CD4-positive, CD25-positive, alpha-beta regulatory T cell (primary cell): Measurements from ENCODE around the gene PATZ1. TPM values are rescaled to one million over a fixed set of nuclear protein-coding genes. Genes with fewer than 3 reads are reported as not detected.

Source experiments
- ATAC-seq, 2 donors: fragments of 150-1000 bp; cut with Tn5 transposase; one replicate each; pipeline ENCODE4 v1.10.0; 2021; ENCODE audit warnings: low read depth in 2 of 2, moderate number of reproducible peaks in 2 of 2, moderate library complexity in 1 of 2
- DNase-seq, 3 donors: peaks; one replicate each; pipeline versions ENCODE4 v3.0.0 to v3.0.0-alpha.2; 2012 to 2022; ENCODE audit warnings: mixed read lengths in 1 of 3
- H3K27ac ChIP-seq: one replicate; pipeline ENCODE4 v1.7.0; 2013; ENCODE audit warnings: mild to moderate bottlenecking, low read length; ENCODE audit not compliant: insufficient read depth, poor library complexity, severe bottlenecking
- H3K27me3 ChIP-seq: one replicate; pipeline ENCODE4 v1.7.0; 2013; ENCODE audit warnings: low read length; ENCODE audit not compliant: control insufficient read depth, insufficient read depth
- H3K36me3 ChIP-seq: one replicate; pipeline ENCODE4 v1.7.0; 2013; ENCODE audit warnings: mild to moderate bottlenecking, low read length, moderate library complexity; ENCODE audit not compliant: control insufficient read depth, insufficient read depth
- H3K4me1 ChIP-seq: 2 replicates; pipeline ENCODE4 v1.7.0; 2013; ENCODE audit warnings: mild to moderate bottlenecking, low read length; ENCODE audit not compliant: insufficient read depth, control insufficient read depth, poor library complexity, severe bottlenecking
- H3K4me3 ChIP-seq: one replicate; pipeline ENCODE4 v1.7.0; 2013; ENCODE audit warnings: low read depth, mild to moderate bottlenecking, low read length, moderate library complexity
- H3K9me3 ChIP-seq, 2 experiments: 1 replicate in 1 of 2; 2 replicates in 1 of 2; pipeline ENCODE4 v1.7.0; 2013; ENCODE audit warnings: low read length in 2 of 2, mild to moderate bottlenecking in 1 of 2, moderate library complexity in 1 of 2; ENCODE audit not compliant: control insufficient read depth in 2 of 2
- H3K27ac Mint-ChIP-seq, 3 donors: one replicate each; pipeline ENCODE4 v1.8.0; 2020 to 2022; ENCODE audit warnings: mild to moderate bottlenecking in 3 of 3, mixed read lengths in 3 of 3, moderate library complexity in 2 of 3
- H3K27me3 Mint-ChIP-seq: one replicate; pipeline ENCODE4 v1.8.0; 2022; ENCODE audit warnings: mild to moderate bottlenecking, mixed read lengths
- H3K36me3 Mint-ChIP-seq: one replicate; pipeline ENCODE4 v1.8.0; 2020; ENCODE audit warnings: mixed read lengths
- H3K4me1 Mint-ChIP-seq, 4 donors: one replicate each; pipeline ENCODE4 v1.8.0; 2020 to 2022; ENCODE audit warnings: mixed read lengths in 4 of 4, mild to moderate bottlenecking in 1 of 4
- H3K4me3 Mint-ChIP-seq, 4 donors: one replicate each; pipeline ENCODE4 v1.8.0; 2020 to 2022; ENCODE audit warnings: mild to moderate bottlenecking in 4 of 4, mixed read lengths in 4 of 4, moderate library complexity in 3 of 4
- H3K9me3 Mint-ChIP-seq, 7 donors: one replicate each; pipeline ENCODE4 v1.8.0; 2020 to 2022; ENCODE audit warnings: mixed read lengths in 7 of 7, mild to moderate bottlenecking in 3 of 7, moderate library complexity in 2 of 7
- polyA plus RNA-seq, 4 donors: library from polyadenylated mRNA; unstranded; fragments of 300-500 nt; fragmentation: Illumina TruSeq; gene quantifications; one replicate each; pipeline ENCODE4 v1.2.3, GENCODE V29; 2021
- total RNA-seq: library from RNA; stranded (reverse); gene quantifications from one replicate; pipeline ENCODE4 v1.2.3, GENCODE V29; 2022

The PATZ1 gene
- total and polyA plus RNA-seq, 5 donors from 2014 or later, result 8.2 to 38.9 (median 12.2) TPM

DNA sequence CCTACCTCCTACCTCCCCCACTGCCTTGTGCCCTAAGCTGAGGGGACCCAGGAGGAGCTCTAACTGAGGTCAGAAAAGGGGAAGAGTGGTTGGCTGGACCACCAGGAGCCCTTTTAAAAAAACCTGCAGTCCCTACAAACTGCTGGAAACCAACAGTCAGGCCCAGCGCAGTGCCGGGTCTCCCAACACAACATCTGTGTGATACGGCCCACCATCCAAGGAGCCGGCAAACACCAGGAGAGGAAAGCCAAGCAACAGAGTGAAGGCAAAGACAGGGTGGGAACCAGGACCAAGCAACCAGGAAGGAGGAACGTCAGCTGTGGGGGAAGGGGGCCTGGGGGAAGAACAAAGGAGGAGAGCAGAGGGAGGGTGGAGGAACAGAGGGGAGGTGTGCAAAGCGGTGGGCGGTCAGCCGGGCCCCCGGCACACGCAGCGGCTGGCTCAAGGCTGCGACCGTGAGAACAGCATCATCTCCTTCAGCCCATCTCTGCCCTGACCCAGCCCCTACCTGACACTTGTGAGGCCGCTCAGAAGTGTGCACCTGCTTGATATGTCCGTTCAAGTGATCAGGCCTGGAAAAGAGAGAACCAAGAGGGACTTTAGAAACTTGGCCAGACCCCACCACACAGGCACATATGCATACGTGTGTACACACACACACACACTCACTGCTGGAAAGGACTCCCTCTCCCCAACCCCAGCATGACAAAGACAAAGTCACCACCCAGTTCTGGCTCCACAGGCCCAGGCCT lies 3.6 kb downstream of the PATZ1 start:
- H3K27ac ChIP-seq, result peak overlapping the region; percentile 7
- H3K27me3 Mint-ChIP-seq, result no peaks in the 10 kb centered on the region
- H3K36me3 ChIP-seq, result peaks cover 53% of the 10 kb centered on the region
- peaks cover 0 to 1% (median 0%) of the 10 kb centered on the region in 7 donors for H3K9me3 Mint-ChIP-seq
- DNase-seq (no peak), ATAC-seq (no peak)
- H3K4me1 Mint-ChIP-seq, result peaks cover 0 to 80% (median 58%) of the 10 kb centered on the region in 4 donors
- no peaks in the 10 kb centered on the region for H3K27me3 ChIP-seq
- peak overlapping the region; percentile 48 to 92 (median 83) for H3K27ac Mint-ChIP-seq
- H3K4me3 ChIP-seq, result peak overlapping the region; percentile 6
- H3K4me1 ChIP-seq, result peaks cover 68% of the 10 kb centered on the region
- H3K4me3 Mint-ChIP-seq, result peak overlapping the region; percentile 90 to 98 (median 95)
- no peaks in the 10 kb centered on the region for H3K9me3 ChIP-seq
- H3K36me3 Mint-ChIP-seq, result peaks cover 24% of the 10 kb centered on the region

DNA sequence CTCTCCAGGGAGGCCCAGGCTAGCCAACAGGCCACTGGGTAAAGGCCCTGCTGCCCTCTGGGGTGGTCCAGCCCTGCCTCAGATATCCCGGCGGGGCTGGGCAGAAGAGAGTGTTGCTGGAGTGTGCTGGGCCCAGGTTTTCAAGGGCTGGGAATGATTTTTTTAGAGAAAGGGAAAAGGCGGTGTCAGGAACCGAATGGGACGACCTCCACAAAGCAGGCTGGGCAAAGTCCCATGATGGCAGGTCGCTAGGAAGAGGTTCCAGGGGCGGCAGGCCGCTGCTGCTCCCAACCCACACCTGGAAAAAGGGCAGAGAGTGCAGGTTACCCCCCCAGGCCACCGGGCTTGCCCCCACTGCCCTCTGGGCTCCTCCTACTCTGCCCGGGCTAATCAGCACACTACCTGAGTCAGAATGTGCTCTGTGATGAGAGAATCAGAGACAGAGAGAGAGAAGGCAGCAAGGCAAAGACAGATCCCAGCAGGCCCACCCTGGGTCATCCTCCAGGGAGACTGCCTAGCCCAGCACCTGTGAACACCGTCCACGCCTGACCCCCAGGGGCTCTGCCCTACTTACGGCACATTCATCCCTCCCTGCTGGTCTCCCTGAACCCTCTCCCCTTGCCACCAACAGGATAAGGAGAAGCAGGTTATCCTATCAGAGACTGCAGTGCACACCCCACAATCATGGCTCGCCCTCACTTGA lies 4.6 kb downstream of the PATZ1 start:
- Mint-ChIP-seq H3K36me3 (peaks cover 33% of the 10 kb centered on the region), H3K27ac (peak overlapping the region in 2 of 3 donors; percentile 47 to 83), H3K9me3 (peaks cover 0 to 1% (median 0%) of the 10 kb centered on the region in 7 donors), H3K4me1 (peaks cover 3 to 86% (median 64%) of the 10 kb centered on the region in 4 donors), H3K4me3 (peak overlapping the region; percentile 61 to 97 (median 76)), H3K27me3 (no peaks in the 10 kb centered on the region)
- Histone ChIP-seq H3K27ac (no peak overlapping the region), H3K4me3 (no peak overlapping the region), H3K4me1 (peaks cover 58% of the 10 kb centered on the region), H3K27me3 (no peaks in the 10 kb centered on the region), H3K36me3 (peaks cover 60% of the 10 kb centered on the region), H3K9me3 (no peaks in the 10 kb centered on the region)
- DNase-seq (no peak), ATAC-seq (no peak)

DNA sequence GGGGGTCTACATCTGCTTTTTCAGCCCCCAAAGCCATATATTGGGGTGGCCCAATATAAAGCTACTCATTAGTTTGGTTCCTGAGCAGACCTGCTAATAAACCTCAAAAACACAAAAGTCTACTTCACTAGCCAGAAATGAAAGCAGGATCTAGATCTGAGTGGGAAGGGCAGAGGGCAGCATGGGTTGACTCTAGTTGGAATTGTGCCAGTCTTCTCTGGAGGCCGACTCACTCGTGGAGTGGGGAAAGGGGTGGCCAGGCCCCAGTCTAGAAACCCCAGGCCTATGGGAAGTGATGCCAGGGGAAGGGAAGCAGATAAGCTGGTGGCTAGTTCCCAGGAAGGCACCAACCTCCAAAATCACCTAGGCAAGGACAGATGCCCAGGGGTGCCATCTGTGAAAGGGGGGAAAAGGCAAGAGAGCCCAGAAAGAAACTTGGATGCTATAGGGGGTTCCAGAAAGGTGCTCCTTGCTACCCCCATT lies 5.3 kb downstream of the PATZ1 start:
- no peaks in the 10 kb centered on the region for H3K27me3 ChIP-seq
- peaks cover 58% of the 10 kb centered on the region for H3K4me1 ChIP-seq
- peak overlapping the region in 3 of 4 donors; percentile 48 to 75 (median 62) for H3K4me3 Mint-ChIP-seq

DNA sequence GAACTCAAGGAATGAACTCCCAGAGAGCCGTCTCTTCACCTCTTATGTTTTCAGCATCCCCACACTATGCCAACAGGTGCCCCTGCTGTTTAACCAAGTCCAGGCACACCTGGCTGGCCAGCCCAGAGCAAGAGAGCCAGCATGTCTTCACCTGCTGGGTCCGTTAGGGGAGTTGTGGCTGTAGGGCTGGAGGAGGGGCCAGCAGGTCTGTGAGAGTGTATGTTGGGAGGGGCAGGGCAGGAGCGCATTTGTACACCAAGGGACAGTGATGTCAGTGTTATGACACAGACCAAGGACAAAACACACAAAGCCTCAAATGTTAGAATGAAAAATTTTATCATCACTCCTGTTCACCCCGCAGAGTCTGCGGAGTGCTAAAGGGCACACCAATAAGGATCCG lies 5.8 kb downstream of the PATZ1 start:
- H3K36me3 Mint-ChIP-seq, result peaks cover 36% of the 10 kb centered on the region
- peaks cover 0 to 1% (median 0%) of the 10 kb centered on the region in 7 donors for H3K9me3 Mint-ChIP-seq
- no peak overlapping the region for H3K27ac ChIP-seq
- H3K4me1 ChIP-seq, result peaks cover 58% of the 10 kb centered on the region
- H3K4me1 Mint-ChIP-seq, result peaks cover 3 to 92% (median 63%) of the 10 kb centered on the region in 4 donors
- H3K27me3 ChIP-seq, result no peaks in the 10 kb centered on the region
- H3K27ac Mint-ChIP-seq, result peak overlapping the region; percentile 48 to 83 (median 75)
- H3K27me3 Mint-ChIP-seq, result no peaks in the 10 kb centered on the region
- DNase-seq (no peak), ATAC-seq (no peak)
- H3K4me3 ChIP-seq, result no peak overlapping the region
- peaks cover 71% of the 10 kb centered on the region for H3K36me3 ChIP-seq
- H3K9me3 ChIP-seq, result no peaks in the 10 kb centered on the region
- peak overlapping the region; percentile 45 to 75 (median 55) for H3K4me3 Mint-ChIP-seq

More for the DNA sequence above, 5.3 kb downstream of the PATZ1 start:
- peaks cover 33% of the 10 kb centered on the region for H3K36me3 Mint-ChIP-seq
- Histone ChIP-seq H3K9me3 (no peaks in the 10 kb centered on the region), H3K4me3 (no peak overlapping the region), H3K27ac (no peak overlapping the region), H3K36me3 (peaks cover 66% of the 10 kb centered on the region)
- no peak for ATAC-seq
- no peak for DNase-seq
- no peaks in the 10 kb centered on the region for H3K27me3 Mint-ChIP-seq
- peaks cover 3 to 91% (median 64%) of the 10 kb centered on the region in 4 donors for H3K4me1 Mint-ChIP-seq
- peaks cover 0 to 1% (median 0%) of the 10 kb centered on the region in 7 donors for H3K9me3 Mint-ChIP-seq
- peak overlapping the region in 2 of 3 donors; percentile 48 to 83 for H3K27ac Mint-ChIP-seq

DNA sequence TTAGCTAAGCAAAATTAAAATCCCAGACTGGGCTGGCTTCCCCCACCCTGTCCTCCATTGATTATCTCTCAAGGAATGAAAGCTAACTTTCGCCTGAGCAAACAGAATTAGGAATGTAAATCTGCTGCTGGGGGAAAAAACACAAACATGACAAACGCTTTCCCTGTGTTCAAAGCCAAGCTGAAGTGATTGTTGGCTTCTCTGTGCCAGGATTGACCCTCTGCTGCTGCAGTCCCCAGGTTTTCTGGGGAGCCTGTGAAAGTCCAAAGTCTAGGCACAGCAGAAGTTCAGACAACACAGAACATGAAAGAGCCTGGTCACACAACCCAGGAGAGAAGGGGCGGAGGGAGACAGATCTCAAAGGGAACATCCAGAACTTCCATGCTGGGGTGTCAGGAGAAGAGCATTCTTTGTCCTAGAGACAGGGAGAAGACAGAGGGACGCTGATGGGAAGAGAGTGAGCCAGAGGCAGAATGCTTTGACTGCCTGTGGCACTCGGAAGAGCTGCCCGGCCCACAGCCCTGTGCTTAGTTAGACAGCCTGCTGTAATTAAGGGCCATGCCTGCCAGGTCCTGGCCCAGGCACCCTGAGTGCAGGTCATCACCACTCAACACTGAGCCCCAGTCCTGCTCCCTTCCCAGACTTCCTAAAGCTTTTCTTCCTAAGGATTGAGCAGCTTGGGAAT lies 6.9 kb downstream of the PATZ1 start:
- ATAC-seq, result no peak
- H3K4me1 Mint-ChIP-seq, result peaks cover 3 to 92% (median 61%) of the 10 kb centered on the region in 4 donors

DNA sequence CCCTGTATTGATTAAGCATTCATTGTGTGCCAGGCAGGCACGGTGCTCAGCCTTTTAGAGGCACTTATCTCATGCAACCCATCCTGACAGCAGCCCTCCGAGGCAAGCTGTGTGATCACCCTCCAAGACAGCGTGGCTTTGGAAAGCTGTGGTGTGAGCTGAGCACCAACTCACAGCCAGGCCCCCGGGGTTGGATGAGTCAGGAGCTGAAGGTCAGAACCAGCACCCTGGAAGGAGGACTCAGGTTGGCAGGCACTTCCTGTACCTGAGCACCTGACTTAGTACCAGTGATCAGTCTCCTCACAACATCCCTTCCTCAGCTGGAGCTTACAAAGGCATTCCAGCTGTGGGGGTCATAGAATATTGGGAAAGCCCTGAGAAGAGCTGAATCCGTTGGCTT lies 9.0 kb downstream of the PATZ1 start:
- H3K36me3 Mint-ChIP-seq, result peaks cover 58% of the 10 kb centered on the region
- H3K4me1 Mint-ChIP-seq, result peaks cover 3 to 87% (median 52%) of the 10 kb centered on the region in 4 donors
- Histone ChIP-seq H3K4me1 (peaks cover 26% of the 10 kb centered on the region), H3K27ac (peak overlapping the region; percentile 29), H3K4me3 (no peak overlapping the region), H3K27me3 (no peaks in the 10 kb centered on the region), H3K9me3 (no peaks in the 10 kb centered on the region), H3K36me3 (peaks cover 92% of the 10 kb centered on the region)
- peak in 1 of 2 donors; percentile 52 for ATAC-seq
- H3K4me3 Mint-ChIP-seq, result no peak overlapping the region
- peak overlapping the region in 2 of 3 donors; percentile 39 to 62 for H3K27ac Mint-ChIP-seq
- DNase-seq, result peak in 1 of 3 donors; percentile 30
- H3K9me3 Mint-ChIP-seq, result no peaks in the 10 kb centered on the region
- no peaks in the 10 kb centered on the region for H3K27me3 Mint-ChIP-seq

More for the DNA sequence above, 6.9 kb downstream of the PATZ1 start:
- Mint-ChIP-seq H3K27ac (peak overlapping the region in 2 of 3 donors; percentile 31 to 93), H3K9me3 (peaks cover 0 to 1% (median 0%) of the 10 kb centered on the region in 7 donors), H3K36me3 (peaks cover 47% of the 10 kb centered on the region), H3K4me3 (peak overlapping the region in 3 of 4 donors; percentile 70 to 75 (median 72)), H3K27me3 (no peaks in the 10 kb centered on the region)
- no peak overlapping the region for H3K27ac ChIP-seq
- H3K4me3 ChIP-seq, result no peak overlapping the region
- H3K9me3 ChIP-seq, result no peaks in the 10 kb centered on the region
- no peaks in the 10 kb centered on the region for H3K27me3 ChIP-seq
- no peak for DNase-seq
- peaks cover 82% of the 10 kb centered on the region for H3K36me3 ChIP-seq
- H3K4me1 ChIP-seq, result peaks cover 48% of the 10 kb centered on the region

DNA sequence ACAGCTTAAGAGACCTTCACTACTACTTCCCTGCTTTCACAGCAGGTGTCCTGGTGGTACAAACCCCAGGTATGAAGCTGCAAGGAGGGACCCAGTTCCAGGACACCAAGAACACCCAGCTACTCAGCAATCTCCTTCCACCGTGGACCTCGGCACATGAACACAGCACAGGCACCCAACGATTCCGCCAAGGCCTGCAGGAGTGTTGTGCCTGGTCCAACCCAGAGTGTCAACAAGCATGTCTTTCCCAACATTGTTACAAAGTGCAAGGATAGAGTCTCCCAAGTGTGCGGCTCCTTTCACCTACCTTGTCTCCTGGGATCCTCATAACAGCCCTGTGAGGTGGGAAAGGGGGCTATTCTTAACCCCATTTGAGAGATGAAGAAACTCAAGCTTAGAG lies 11.8 kb downstream of the PATZ1 start:
- ATAC-seq (no peak), DNase-seq (no peak)
- Histone ChIP-seq H3K4me1 (peaks cover 7% of the 10 kb centered on the region), H3K9me3 (no peaks in the 10 kb centered on the region), H3K27ac (no peak overlapping the region), H3K27me3 (no peaks in the 10 kb centered on the region), H3K36me3 (peaks cover 89% of the 10 kb centered on the region), H3K4me3 (no peak overlapping the region)
- Mint-ChIP-seq H3K27ac (peak overlapping the region in 2 of 3 donors; percentile 58 to 88), H3K4me1 (peaks cover 3 to 71% (median 41%) of the 10 kb centered on the region in 4 donors), H3K4me3 (no peak overlapping the region), H3K9me3 (no peaks in the 10 kb centered on the region), H3K36me3 (peaks cover 62% of the 10 kb centered on the region), H3K27me3 (no peaks in the 10 kb centered on the region)
